GM12878 (cell line): ENCODE data around the gene SORCS2. TPM values are rescaled to one million over a fixed set of nuclear protein-coding genes. Genes with fewer than 3 reads are reported as not detected.

Experiments
- ATAC-seq: fragments of 200-7000 bp; cut with Tn5 transposase; 3 replicates; pipeline ENCODE4 v1.9.1; 2020; ENCODE audit warnings: mild to moderate bottlenecking, moderate library complexity
- BruUV-seq: library from RNA; stranded (reverse); fragments of 400-500 nt; replicated peaks from 2 replicates; lab custom pipeline; 2021; lab: Mats Ljungman, UMichigan
- CTCF ChIA-PET: fragments of 300-600 bp; sonication (Branson Sonifier 250); formaldehyde crosslinking; extraction: SDS; loops from one replicate; lab custom pipeline; 2021; ENCODE audit warnings: inconsistent platforms; lab: Yijun Ruan, JAX
- POLR2A ChIA-PET: fragments of 350-600 bp; formaldehyde crosslinking; extraction: SDS; loops from one replicate; lab custom pipeline; 2021; ENCODE audit warnings: inconsistent platforms; lab: Charles Lee
- RAD21 ChIA-PET: fragments of 300-600 bp; sonication (Branson Sonifier 250); formaldehyde crosslinking; loops from one replicate; lab custom pipeline; 2023; ENCODE audit warnings: antibody characterized with exemption; ENCODE audit not compliant: unreplicated experiment; lab: Charles Lee
- SMC1A ChIA-PET: fragments of 300-600 bp; sonication (Branson Sonifier 250); formaldehyde crosslinking; loops from one replicate; lab custom pipeline; 2023; ENCODE audit not compliant: unreplicated experiment, uncharacterized antibody; lab: Charles Lee
- DNase-seq: peaks from one replicate; pipeline ENCODE4 v3.0.0-alpha.2; 2011; ENCODE audit warnings: low read depth, low spot score
- FAIRE-seq: peaks from 3 replicates; lab custom pipeline; 2011; peaks lifted over from hg19 to GRCh38; lab: Jason Lieb, UNC
- H2AFZ ChIP-seq: 2 replicates; pipeline ENCODE4 v1.6.0; 2011; ENCODE audit warnings: low read depth, low read length, control low read depth; ENCODE audit not compliant: control insufficient read depth
- H3K27ac ChIP-seq: 2 replicates; pipeline ENCODE4 v1.5.1; 2011; ENCODE audit warnings: control low read depth; ENCODE audit not compliant: control insufficient read depth, insufficient read depth
- H3K27me3 ChIP-seq, 2 experiments: replicated peaks in 1 of 2; 2 replicates each; pipeline versions ENCODE4 v1.6.0 to v1.6.1; 2011; ENCODE audit warnings: low read length in 1 of 2; ENCODE audit not compliant: control insufficient read depth in 2 of 2, insufficient read depth in 2 of 2
- H3K36me3 ChIP-seq, 2 experiments: 2 replicates each; pipeline ENCODE4 v1.5.1; 2011; ENCODE audit warnings: low read length in 1 of 2; ENCODE audit not compliant: control insufficient read depth in 2 of 2, insufficient read depth in 2 of 2
- H3K4me1 ChIP-seq: 2 replicates; pipeline ENCODE4 v1.6.1; 2011; ENCODE audit warnings: mild to moderate bottlenecking, low read length, moderate library complexity, mixed read lengths; ENCODE audit not compliant: control insufficient read depth, insufficient read depth
- H3K4me2 ChIP-seq: 2 replicates; pipeline ENCODE4 v1.6.0; 2011; ENCODE audit warnings: control low read depth; ENCODE audit not compliant: control insufficient read depth, insufficient read depth
- H3K4me3 ChIP-seq: fragments of 200-600 bp; sonication (generic); 2 replicates; pipeline ENCODE4 v1.5.1; 2016
- H3K79me2 ChIP-seq: 2 replicates; pipeline ENCODE4 v1.6.0; 2011; ENCODE audit warnings: low read length; ENCODE audit not compliant: control insufficient read depth, insufficient read depth
- H3K9ac ChIP-seq: 2 replicates; pipeline ENCODE4 v1.8.0; 2011; ENCODE audit warnings: low read length, control low read depth, mixed read lengths; ENCODE audit not compliant: control insufficient read depth, insufficient read depth
- H3K9me3 ChIP-seq: replicated peaks from 3 replicates; pipeline ENCODE4 v1.5.1; 2011; ENCODE audit warnings: mild to moderate bottlenecking, low read length; ENCODE audit not compliant: control insufficient read depth, insufficient read depth
- H4K20me1 ChIP-seq: 2 replicates; pipeline ENCODE4 v1.6.0; 2011; ENCODE audit not compliant: control insufficient read depth, insufficient read depth
- ASH2L ChIP-seq: fragments of 300-600, 200-600 bp; sonication (generic); IDR thresholded peaks from 2 replicates; pipeline ENCODE4 v1.6.1; 2017; ENCODE audit warnings: low read depth, mild to moderate bottlenecking, borderline replicate concordance
- BMI1 ChIP-seq: fragments of 450-650 bp; IDR thresholded peaks from 2 replicates; pipeline ENCODE4 v1.6.1; 2016; ENCODE audit warnings: mild to moderate bottlenecking, moderate library complexity, borderline replicate concordance
- HDAC6 ChIP-seq: fragments of 200-600 bp; sonication (generic); IDR thresholded peaks from one replicate; pipeline ENCODE4 v1.8.0; 2017; ENCODE audit warnings: antibody characterized with exemption; ENCODE audit not compliant: unreplicated experiment
- SIN3A ChIP-seq: IDR thresholded peaks from 2 replicates; pipeline ENCODE4 v1.6.1; 2012; ENCODE audit warnings: low read depth, low read length, improper control_type of control experiment
- SMAD5 ChIP-seq: IDR thresholded peaks from 2 replicates; pipeline ENCODE4 v1.6.1; 2016; ENCODE audit warnings: antibody characterized with exemption, low read depth
- ZSCAN29 ChIP-seq: fragments of 450-650 bp; IDR thresholded peaks from 2 replicates; pipeline ENCODE4 v1.6.1; 2017; ENCODE audit warnings: mild to moderate bottlenecking, moderate library complexity
- WGBS: methylation state at CpG from one replicate; pipeline ENCODE4 v1.1.6; 2016; ENCODE audit warnings: low lambda C conversion rate; ENCODE audit not compliant: insufficient replicate concordance, insufficient coverage; ENCODE audit errors: missing lambda C conversion rate; 5-methylcytosine and 5-hydroxymethylcytosine counted together
- in situ Hi-C: fragments of 300-500 bp; cut with MboI; formaldehyde crosslinking; loops from 9 replicates; pipeline ENCODE4 v1.14.3; 2018; ENCODE audit warnings: mixed read lengths
- intact Hi-C: fragments of 100-400 bp; cut with micrococcal nuclease; formaldehyde crosslinking; loops from one replicate; pipeline ENCODE4 v1.14.2; 2022; ENCODE audit not compliant: unreplicated experiment
- polyA plus RNA-seq, 11 experiments: library from polyadenylated mRNA; depleted of rRNA in 4 of 11; unstranded in 6 of 11; stranded (reverse) in 5 of 11; fragments of >200 nt; fragmentation: Nextera tagmentation in 4 of 11; fragmentation: Illumina TruSeq in 1 of 11; extraction: Ambion mirVana in 4 of 11; extraction: Trizol in 1 of 11; gene quantifications; 1 replicate in 1 of 11; 2 replicates in 10 of 11; pipeline versions ENCODE4 v1.2.1 to v1.2.3, GENCODE V29; 2011 to 2016; ENCODE audit warnings: inconsistent platforms in 2 of 11, missing spikeins in 2 of 11, low read depth in 1 of 11
- total RNA-seq, 4 experiments: library from RNA; depleted of rRNA in 3 of 4; stranded (reverse); fragments of >200 nt in 3 of 4; fragmentation: Illumina TruSeq in 1 of 4; extraction: Trizol in 1 of 4; gene quantifications; 2 replicates each; pipeline versions ENCODE4 v1.2.1 to v1.2.3, GENCODE V29; 2013 to 2021
- TF ChIP-seq, protein P1 (sequence below): fragments of 450-650 bp; IDR thresholded peaks from 2 replicates; pipeline ENCODE4 v1.6.1; 2018; ENCODE audit warnings: mild to moderate bottlenecking, low read depth, moderate library complexity; ENCODE audit not compliant: partially characterized antibody
- TF ChIP-seq, protein P2 (sequence below): fragments of 450-650 bp; IDR thresholded peaks from 2 replicates; pipeline ENCODE4 v1.6.1; 2017; ENCODE audit warnings: antibody characterized with exemption, mild to moderate bottlenecking, moderate library complexity
- TF ChIP-seq, protein P3 (sequence below): IDR thresholded peaks from 2 replicates; pipeline ENCODE4 v1.6.1; 2011; ENCODE audit warnings: borderline replicate concordance, low read depth, mild to moderate bottlenecking, moderate library complexity, low read length; ENCODE audit not compliant: insufficient read depth, poor library complexity, severe bottlenecking

SORCS2 gene
- total and polyA plus RNA-seq, 10 of the 15 experiments (the other 5 are each of a cell fraction or from before 2014, with no cell fraction given): 0.01 to 0.15 (median 0.05) TPM; not detected in 5

DNA sequence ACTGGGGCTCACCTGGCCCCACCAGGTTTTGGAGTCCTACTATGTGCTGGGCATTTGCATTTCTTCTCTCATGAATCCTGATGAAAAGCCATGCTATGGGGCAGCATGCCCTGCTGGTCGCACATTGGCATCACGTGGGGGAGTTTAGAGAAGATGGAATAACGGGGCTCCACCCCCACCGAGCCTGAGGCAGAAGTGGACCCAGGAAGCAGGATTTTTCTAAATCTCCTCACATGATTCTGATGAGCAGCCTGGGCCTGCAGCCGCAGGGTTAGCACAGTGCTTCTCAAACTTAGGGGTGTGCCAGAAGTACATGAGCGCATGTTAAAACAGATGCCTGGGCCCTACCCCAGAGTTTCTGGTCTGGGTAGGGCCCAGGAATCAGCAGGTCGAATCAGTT lies 4.6 kb upstream of the SORCS2 start:
- no peak overlapping the region for H2AFZ ChIP-seq
- POLR2A ChIA-PET: no interaction called here
- CTCF ChIA-PET: no interaction called here

More for the DNA sequence above, 4.6 kb upstream of the SORCS2 start:
- H3K4me2 ChIP-seq: no peak overlapping the region
- peaks cover 0 to 2% of the 10 kb centered on the region in 2 experiments; a peak in 3 of 4 replicates for H3K27me3 ChIP-seq
- FAIRE-seq (no peak), ATAC-seq (no peak), DNase-seq (no peak)
- no peak overlapping the region for H3K27ac ChIP-seq
- TF ChIP-seq, protein P1, sequence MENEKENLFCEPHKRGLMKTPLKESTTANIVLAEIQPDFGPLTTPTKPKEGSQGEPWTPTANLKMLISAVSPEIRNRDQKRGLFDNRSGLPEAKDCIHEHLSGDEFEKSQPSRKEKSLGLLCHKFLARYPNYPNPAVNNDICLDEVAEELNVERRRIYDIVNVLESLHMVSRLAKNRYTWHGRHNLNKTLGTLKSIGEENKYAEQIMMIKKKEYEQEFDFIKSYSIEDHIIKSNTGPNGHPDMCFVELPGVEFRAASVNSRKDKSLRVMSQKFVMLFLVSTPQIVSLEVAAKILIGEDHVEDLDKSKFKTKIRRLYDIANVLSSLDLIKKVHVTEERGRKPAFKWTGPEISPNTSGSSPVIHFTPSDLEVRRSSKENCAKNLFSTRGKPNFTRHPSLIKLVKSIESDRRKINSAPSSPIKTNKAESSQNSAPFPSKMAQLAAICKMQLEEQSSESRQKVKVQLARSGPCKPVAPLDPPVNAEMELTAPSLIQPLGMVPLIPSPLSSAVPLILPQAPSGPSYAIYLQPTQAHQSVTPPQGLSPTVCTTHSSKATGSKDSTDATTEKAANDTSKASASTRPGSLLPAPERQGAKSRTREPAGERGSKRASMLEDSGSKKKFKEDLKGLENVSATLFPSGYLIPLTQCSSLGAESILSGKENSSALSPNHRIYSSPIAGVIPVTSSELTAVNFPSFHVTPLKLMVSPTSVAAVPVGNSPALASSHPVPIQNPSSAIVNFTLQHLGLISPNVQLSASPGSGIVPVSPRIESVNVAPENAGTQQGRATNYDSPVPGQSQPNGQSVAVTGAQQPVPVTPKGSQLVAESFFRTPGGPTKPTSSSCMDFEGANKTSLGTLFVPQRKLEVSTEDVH: no peak
- TF ChIP-seq SMAD5 (no peak), SIN3A (no peak), HDAC6 (no peak), ASH2L (no peak), BMI1 (no peak), ZSCAN29 (no peak)
- TF ChIP-seq, protein P2, sequence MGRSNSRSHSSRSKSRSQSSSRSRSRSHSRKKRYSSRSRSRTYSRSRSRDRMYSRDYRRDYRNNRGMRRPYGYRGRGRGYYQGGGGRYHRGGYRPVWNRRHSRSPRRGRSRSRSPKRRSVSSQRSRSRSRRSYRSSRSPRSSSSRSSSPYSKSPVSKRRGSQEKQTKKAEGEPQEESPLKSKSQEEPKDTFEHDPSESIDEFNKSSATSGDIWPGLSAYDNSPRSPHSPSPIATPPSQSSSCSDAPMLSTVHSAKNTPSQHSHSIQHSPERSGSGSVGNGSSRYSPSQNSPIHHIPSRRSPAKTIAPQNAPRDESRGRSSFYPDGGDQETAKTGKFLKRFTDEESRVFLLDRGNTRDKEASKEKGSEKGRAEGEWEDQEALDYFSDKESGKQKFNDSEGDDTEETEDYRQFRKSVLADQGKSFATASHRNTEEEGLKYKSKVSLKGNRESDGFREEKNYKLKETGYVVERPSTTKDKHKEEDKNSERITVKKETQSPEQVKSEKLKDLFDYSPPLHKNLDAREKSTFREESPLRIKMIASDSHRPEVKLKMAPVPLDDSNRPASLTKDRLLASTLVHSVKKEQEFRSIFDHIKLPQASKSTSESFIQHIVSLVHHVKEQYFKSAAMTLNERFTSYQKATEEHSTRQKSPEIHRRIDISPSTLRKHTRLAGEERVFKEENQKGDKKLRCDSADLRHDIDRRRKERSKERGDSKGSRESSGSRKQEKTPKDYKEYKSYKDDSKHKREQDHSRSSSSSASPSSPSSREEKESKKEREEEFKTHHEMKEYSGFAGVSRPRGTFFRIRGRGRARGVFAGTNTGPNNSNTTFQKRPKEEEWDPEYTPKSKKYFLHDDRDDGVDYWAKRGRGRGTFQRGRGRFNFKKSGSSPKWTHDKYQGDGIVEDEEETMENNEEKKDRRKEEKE: no peak
- TF ChIP-seq, protein P3, sequence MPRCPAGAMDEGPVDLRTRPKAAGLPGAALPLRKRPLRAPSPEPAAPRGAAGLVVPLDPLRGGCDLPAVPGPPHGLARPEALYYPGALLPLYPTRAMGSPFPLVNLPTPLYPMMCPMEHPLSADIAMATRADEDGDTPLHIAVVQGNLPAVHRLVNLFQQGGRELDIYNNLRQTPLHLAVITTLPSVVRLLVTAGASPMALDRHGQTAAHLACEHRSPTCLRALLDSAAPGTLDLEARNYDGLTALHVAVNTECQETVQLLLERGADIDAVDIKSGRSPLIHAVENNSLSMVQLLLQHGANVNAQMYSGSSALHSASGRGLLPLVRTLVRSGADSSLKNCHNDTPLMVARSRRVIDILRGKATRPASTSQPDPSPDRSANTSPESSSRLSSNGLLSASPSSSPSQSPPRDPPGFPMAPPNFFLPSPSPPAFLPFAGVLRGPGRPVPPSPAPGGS: no peak
- WGBS: 24% methylated on average over 7 of the region's 7 CpGs
- no peak overlapping the region for H3K4me3 ChIP-seq
- no peak overlapping the region for H3K9ac ChIP-seq
- no peaks in the 10 kb centered on the region for H3K36me3 ChIP-seq
- RAD21 ChIA-PET: interaction anchor here (1.3 kb wide), 1 partner anchor 615 kb away, joined by 3 read pairs; no protein-coding TSS in a partner anchor
- H3K9me3 ChIP-seq: no peaks in the 10 kb centered on the region
- intact Hi-C loops: loop anchor here (10.0 kb wide), 1 partner anchor 527 kb away; no protein-coding TSS in a partner anchor
- BruUV-seq: no TSS peak
- H3K79me2 ChIP-seq: no peaks in the 10 kb centered on the region
- H3K4me1 ChIP-seq: no peaks in the 10 kb centered on the region
- SMC1A ChIA-PET: no interaction called here
- no peaks in the 10 kb centered on the region; the same call in 1 of the 2 replicates for H4K20me1 ChIP-seq
- in situ Hi-C loops: no loop called here
